Ectodermal cell (in vitro differentiated cells): ENCODE results near the gene PROZ.

Experiments used
- H3K27ac ChIP-seq: 2 replicates; pipeline ENCODE4 v1.7.0; 2013; ENCODE audit warnings: mild to moderate bottlenecking, low read depth, low read length; ENCODE audit not compliant: insufficient read depth, poor library complexity, severe bottlenecking
- H3K27me3 ChIP-seq: 2 replicates; pipeline ENCODE4 v1.7.0; 2013; ENCODE audit warnings: mild to moderate bottlenecking, low read length; ENCODE audit not compliant: insufficient read depth, control insufficient read depth, poor library complexity, severe bottlenecking
- H3K36me3 ChIP-seq: one replicate; pipeline ENCODE4 v1.7.0; 2013; ENCODE audit warnings: low read length; ENCODE audit not compliant: control insufficient read depth, insufficient read depth
- H3K4me1 ChIP-seq: one replicate; pipeline ENCODE4 v1.7.0; 2013; ENCODE audit warnings: low read length; ENCODE audit not compliant: control insufficient read depth, insufficient read depth
- H3K4me3 ChIP-seq: 2 replicates; pipeline ENCODE4 v1.7.0; 2013; ENCODE audit warnings: low read depth, low read length, control low read depth; ENCODE audit not compliant: insufficient read depth
- H3K9me3 ChIP-seq: 2 replicates; pipeline ENCODE4 v1.7.0; 2013; ENCODE audit warnings: mild to moderate bottlenecking, low read length, moderate library complexity; ENCODE audit not compliant: control insufficient read depth
- WGBS, 2 experiments: methylation state at CpG; one replicate each; pipeline ENCODE4 v1.1.7; 2013; ENCODE audit warnings: missing lambda C conversion rate in 2 of 2; 5-methylcytosine and 5-hydroxymethylcytosine counted together

Gene PROZ

DNA sequence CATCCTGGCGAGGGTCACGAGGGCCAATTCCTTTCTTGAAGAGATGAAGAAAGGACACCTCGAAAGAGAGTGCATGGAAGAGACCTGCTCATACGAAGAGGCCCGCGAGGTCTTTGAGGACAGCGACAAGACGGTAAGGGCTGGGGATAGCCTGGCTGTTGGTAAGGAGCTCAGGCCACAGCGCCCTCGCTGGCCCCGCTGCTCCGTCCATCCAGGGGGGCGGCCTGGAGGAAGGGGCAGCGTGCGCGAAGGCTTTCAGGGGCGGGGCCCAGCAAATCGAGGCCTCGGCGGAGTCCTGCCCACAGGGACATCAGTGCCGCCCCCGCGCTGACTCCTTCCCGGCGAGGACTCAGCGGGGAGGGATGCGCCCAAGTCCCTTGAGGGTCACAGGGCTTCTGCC, 29.0 kb upstream of the PROZ start:
- 89 to 90% methylated on average over 26 to 27 of the region's 27 CpGs for WGBS, 2 experiments
- H3K27ac ChIP-seq: no peak overlapping the region
- H3K4me3 ChIP-seq: no peak overlapping the region
- no peaks in the 10 kb centered on the region for H3K4me1 ChIP-seq
- no peaks in the 10 kb centered on the region for H3K36me3 ChIP-seq
- no peaks in the 10 kb centered on the region for H3K27me3 ChIP-seq
- H3K9me3 ChIP-seq: no peaks in the 10 kb centered on the region

DNA sequence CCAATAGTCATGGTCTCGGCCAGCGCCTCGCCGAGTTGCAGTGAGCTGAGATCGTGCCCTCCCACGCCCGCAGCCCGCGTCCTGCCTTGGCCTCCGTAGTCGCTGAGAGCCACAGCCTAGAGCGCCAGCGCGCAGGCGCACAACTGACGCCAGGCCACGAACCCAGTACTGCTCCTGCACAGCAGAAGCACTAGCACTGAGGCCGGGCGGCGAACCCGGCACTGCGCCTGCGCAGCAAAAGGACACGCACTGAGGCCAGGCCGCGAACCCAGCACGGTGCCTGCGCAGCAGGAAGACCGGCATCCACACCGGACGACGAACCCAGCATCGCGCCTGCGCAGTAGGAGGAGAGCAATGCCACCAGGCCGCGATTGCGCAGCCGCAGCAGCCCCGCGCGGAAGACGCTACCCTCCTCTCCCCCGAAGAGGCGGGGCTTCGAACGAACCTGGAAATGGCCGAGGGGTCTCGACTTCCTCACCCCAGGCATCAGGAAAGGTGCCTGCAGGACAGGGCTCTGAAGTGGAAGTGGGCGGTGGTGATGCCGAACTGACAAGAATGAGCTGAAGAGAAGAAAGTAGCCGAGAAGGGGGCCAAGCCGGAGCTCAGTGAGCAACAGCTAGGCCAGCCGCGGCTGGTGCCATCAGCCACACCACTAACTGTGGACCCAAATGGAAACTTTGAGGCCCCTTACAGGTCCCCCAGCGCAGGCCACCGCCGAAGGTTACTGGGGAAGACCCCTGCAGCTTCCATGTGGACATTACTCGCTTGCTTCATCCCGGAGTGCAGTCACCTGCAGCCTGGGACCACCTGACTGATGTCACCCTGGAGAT, 28.3 kb upstream of the PROZ start:
- Histone ChIP-seq H3K27ac (no peak overlapping the region), H3K27me3 (no peaks in the 10 kb centered on the region), H3K4me3 (no peak overlapping the region), H3K4me1 (no peaks in the 10 kb centered on the region), H3K36me3 (no peaks in the 10 kb centered on the region), H3K9me3 (no peaks in the 10 kb centered on the region)
- WGBS, 2 experiments: 94 to 95% methylated on average over 60 of the region's 60 CpGs

DNA sequence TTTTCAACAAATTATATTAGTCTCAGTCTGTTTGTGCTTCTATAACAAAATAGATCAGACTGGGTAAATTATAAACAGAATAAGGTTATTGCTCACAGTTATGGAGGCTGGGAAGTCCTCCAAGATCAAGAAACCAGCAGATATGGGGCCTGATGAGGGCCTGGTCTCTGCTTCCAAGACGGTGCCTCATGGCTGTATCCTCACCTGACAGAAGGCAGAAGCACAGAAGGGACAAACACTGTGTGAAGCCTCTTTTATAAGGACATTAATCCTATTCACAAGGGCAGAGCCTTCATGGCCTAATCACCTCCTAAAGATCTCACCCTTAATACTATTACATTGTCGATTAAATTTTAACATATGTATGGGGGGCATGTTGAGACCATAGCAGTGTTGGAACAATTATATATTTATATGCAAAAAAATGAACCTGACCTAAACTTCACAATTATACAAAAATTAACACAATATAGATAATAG, 23.1 kb upstream of the PROZ start:
- H3K36me3 ChIP-seq: no peaks in the 10 kb centered on the region
- H3K4me1 ChIP-seq: peaks cover 7% of the 10 kb centered on the region
- no peak overlapping the region for H3K27ac ChIP-seq
- H3K9me3 ChIP-seq: no peaks in the 10 kb centered on the region
- 45 to 54% methylated on average over 1 of the region's 2 CpGs for WGBS, 2 experiments
- no peak overlapping the region for H3K4me3 ChIP-seq
- no peaks in the 10 kb centered on the region for H3K27me3 ChIP-seq

DNA sequence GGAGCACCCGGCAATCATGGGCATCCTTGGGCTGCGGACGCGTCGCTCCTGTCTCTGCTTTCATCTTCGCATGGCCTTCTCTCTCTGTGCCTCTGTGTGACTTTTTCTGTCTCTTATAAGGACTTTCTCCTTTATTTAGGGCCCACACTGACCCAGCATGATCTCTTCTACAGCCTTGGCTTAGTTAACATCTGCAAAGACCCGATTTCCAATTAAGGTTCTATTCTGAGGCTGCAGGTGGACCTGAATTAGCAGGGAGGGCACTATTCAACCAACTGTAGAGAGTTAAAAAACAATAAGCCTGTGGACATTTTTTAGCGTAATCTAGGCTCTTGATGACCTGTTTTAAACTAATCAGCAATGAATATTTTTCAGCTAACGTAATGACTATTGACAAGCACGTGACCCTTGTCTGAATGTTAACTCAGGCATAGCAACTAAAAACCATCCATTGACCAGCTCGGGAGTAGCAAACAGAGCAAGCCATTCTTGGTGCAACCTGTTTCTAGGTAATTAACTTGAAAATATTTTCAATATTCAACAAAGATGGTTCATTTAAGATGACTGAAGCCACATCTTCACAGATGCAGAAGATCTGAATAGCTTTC, 20.7 kb upstream of the PROZ start:
- H3K27ac ChIP-seq: no peak overlapping the region
- H3K4me3 ChIP-seq: no peak overlapping the region
- no peaks in the 10 kb centered on the region for H3K9me3 ChIP-seq
- H3K27me3 ChIP-seq: no peaks in the 10 kb centered on the region
- 57 to 58% methylated on average over 11 of the region's 11 CpGs for WGBS, 2 experiments
- H3K4me1 ChIP-seq: peaks cover 7% of the 10 kb centered on the region
- no peaks in the 10 kb centered on the region for H3K36me3 ChIP-seq

DNA sequence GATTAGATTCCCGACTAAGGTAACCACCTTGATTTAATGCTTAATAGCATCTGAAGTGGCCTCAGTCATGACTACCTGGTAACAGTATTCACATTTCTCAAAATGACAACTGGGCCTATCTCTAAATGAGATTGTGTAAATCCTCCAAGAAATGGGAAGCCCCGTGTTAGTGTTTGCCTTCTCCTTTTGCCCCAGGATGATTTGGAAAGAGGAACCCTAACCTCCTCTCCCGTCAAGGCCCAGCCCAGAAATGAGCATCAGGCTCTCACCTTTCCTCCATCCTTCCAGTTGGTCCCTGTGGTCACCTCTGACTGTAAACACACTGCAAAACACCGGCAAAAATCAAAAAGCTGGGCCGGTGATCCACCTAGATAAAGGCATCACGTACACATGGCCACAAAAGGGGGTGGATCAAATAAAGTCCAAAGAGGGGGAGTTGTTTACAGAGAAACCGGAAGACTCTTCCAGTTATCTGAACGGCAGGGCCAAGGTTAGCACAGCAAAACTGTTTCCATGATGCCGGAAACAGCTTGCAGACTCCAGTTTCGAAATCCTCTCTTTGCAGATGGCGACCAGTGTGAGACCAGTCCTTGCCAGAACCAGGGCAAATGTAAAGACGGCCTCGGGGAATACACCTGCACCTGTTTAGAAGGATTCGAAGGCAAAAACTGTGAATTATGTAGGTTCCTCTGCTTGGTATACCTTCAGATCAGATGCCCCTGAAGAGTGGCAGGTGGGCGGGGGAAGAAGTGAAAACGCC, 19.5 kb upstream of the PROZ start:
- Histone ChIP-seq H3K4me3 (no peak overlapping the region), H3K9me3 (no peaks in the 10 kb centered on the region), H3K36me3 (no peaks in the 10 kb centered on the region), H3K4me1 (peaks cover 11% of the 10 kb centered on the region), H3K27me3 (no peaks in the 10 kb centered on the region), H3K27ac (no peak overlapping the region)
- WGBS, 2 experiments: 93 to 96% methylated on average over 16 of the region's 16 CpGs

DNA sequence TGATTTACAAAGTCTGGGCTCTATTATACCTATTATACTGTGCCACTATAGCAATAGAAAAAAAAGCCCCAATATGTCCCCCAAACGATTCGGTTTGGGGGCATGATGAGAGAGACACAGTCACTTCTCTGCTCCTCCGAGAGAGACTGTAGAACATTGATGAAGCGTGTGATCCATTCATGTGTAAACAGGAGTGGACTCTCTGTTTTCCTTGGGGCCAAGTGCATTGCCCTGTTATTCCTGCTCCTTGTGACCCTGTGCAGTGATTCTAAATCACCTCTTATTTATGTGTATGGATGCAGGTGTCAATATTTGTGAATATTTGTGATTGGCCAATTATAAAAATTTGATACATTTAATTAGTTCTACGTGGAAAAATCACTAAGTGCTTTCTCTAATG, 18.9 kb upstream of the PROZ start:
- Histone ChIP-seq H3K4me1 (peaks cover 12% of the 10 kb centered on the region), H3K27ac (no peak overlapping the region), H3K9me3 (no peaks in the 10 kb centered on the region), H3K27me3 (no peaks in the 10 kb centered on the region), H3K36me3 (no peaks in the 10 kb centered on the region), H3K4me3 (no peak overlapping the region)
- WGBS, 2 experiments: 90 to 95% methylated on average over 5 of the region's 5 CpGs

DNA sequence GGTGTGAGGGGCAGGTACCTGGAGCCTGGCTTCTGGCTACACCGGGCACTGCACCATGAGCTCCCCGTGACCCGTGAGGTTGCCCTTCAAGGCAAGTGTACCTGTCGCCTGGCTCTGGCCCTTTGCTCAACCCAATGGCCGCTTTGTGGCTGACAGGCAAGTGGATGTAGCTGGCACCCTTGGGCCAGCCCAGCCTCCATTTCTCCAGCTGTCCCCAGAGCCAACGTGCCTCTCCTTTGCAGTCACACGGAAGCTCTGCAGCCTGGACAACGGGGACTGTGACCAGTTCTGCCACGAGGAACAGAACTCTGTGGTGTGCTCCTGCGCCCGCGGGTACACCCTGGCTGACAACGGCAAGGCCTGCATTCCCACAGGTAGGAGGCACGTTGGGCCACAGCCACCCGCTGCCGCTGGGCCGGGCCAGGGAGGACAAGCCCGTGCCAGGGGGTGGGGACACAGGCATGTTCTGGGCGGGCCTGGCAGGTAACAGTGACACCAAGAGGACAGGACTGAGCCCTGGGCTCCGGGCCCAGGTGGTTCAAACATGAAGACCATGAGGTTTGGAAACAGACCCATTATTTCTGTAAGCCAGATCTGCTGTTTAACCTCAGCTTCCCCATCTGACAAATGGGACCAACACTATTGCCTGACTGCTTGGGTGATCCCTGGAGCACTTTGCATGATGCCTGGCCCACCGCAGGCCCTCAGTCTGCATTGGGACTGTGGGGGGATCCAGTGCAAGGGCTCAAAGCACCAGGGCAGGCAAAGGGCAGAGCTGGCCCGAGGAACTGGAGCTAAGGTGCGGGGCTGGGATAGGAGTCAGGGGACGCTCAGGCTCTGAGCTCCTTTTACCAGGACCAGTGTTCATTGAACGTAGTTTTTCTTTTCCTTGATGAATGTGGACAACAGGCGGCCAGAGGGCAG, 17.5 kb upstream of the PROZ start:
- no peaks in the 10 kb centered on the region for H3K36me3 ChIP-seq
- H3K27ac ChIP-seq: no peak overlapping the region
- H3K4me1 ChIP-seq: peaks cover 12% of the 10 kb centered on the region
- no peak overlapping the region for H3K4me3 ChIP-seq
- H3K27me3 ChIP-seq: no peaks in the 10 kb centered on the region
- no peaks in the 10 kb centered on the region for H3K9me3 ChIP-seq
- WGBS, 2 experiments: 94 to 95% methylated on average over 26 of the region's 26 CpGs

DNA sequence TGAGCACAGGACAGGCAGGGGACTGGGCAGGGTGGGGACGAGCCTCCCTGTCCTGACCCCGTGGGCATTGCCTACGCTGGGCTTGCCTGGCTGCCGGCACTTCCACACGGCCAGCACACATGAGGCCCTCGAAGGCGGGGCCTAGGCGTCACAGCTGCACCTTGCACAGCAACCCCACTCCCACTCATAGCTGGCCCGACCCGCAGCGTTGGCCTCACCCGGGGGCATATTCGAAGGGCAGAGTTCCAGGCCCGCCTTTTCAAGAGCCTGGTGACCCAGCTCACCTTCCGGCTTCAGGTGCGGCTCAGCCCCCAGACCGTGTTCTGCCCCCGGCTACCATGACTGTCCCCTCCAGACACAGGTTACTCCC, 16.9 kb upstream of the PROZ start:
- H3K9me3 ChIP-seq: no peaks in the 10 kb centered on the region
- H3K4me1 ChIP-seq: peaks cover 12% of the 10 kb centered on the region
- H3K27ac ChIP-seq: no peak overlapping the region
- H3K27me3 ChIP-seq: no peaks in the 10 kb centered on the region
- H3K36me3 ChIP-seq: no peaks in the 10 kb centered on the region
- WGBS, 2 experiments: 93 to 94% methylated on average over 18 of the region's 18 CpGs
- H3K4me3 ChIP-seq: no peak overlapping the region

DNA sequence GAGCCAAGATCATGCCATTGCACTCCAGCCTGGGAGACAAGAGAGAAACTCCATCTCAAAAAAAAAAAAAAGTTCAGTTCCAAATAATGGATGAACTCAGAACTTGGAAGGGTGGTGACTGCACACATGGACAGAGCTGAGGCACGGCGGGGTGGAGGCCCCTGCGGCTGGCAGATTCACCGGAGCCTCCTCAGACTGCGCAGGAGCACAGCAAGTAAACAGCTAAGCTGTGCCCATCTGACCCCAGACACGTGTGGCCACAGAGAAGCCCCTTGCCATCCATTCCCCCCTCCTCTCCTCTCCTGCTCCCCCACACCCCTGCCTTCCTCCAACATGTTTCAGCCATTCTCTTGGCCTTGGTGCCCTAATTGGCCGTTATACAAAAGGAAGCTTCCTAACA, 15.6 kb upstream of the PROZ start:
- 94 to 95% methylated on average over 7 of the region's 7 CpGs for WGBS, 2 experiments
- H3K27me3 ChIP-seq: no peaks in the 10 kb centered on the region
- H3K4me1 ChIP-seq: peaks cover 7% of the 10 kb centered on the region
- no peak overlapping the region for H3K4me3 ChIP-seq
- no peak overlapping the region for H3K27ac ChIP-seq
- no peaks in the 10 kb centered on the region for H3K9me3 ChIP-seq
- H3K36me3 ChIP-seq: no peaks in the 10 kb centered on the region
